Skeletal muscle cell (primary cell): Measurements from ENCODE around the gene LANCL3.
"Not testable (repeated sequence)": the region's sequence is repeated elsewhere in the genome, so short reads cannot be mapped to it uniquely, and the experiment has no call there.

Experiments
- DNase-seq: peaks from one replicate; pipeline ENCODE4 v3.0.0-alpha.2; 2010; ENCODE audit warnings: low read depth
- H3K4me3 ChIP-seq: 2 replicates; pipeline ENCODE4 v1.5.1; 2011; ENCODE audit warnings: low read depth, mild to moderate bottlenecking, control low read depth, low read length, moderate library complexity

Gene LANCL3

GRCh38 chrX:37608156-37608555 lies 36.7 kb downstream of the LANCL3 start:
- H3K4me3 ChIP-seq, result no peak overlapping the region
- no peak for DNase-seq

GRCh38 chrX:37609727-37610126 lies 38.3 kb downstream of the LANCL3 start:
- H3K4me3 ChIP-seq, result no peak overlapping the region
- DNase-seq, result no peak

- DNase-seq, result no peak
- H3K4me3 ChIP-seq, result no peak overlapping the region
Measured at GRCh38 chrX:37613933-37614332, 42.5 kb downstream of the LANCL3 start.

- no peak overlapping the region for H3K4me3 ChIP-seq
- no peak for DNase-seq
Measured at GRCh38 chrX:37627602-37628001, 56.1 kb downstream of the LANCL3 start.

GRCh38 chrX:37638047-37638446 lies 66.6 kb downstream of the LANCL3 start:
- no peak for DNase-seq
- H3K4me3 ChIP-seq, result no peak overlapping the region

GRCh38 chrX:37640142-37640541 lies 68.7 kb downstream of the LANCL3 start:
- no peak overlapping the region for H3K4me3 ChIP-seq
- no peak for DNase-seq

- no peak for DNase-seq
- H3K4me3 ChIP-seq, result no peak overlapping the region
Measured at GRCh38 chrX:37641859-37642258, 70.4 kb downstream of the LANCL3 start.

- no peak overlapping the region for H3K4me3 ChIP-seq
- no peak for DNase-seq
Measured at GRCh38 chrX:37644381-37645305, 73.2 kb downstream of the LANCL3 start.

GRCh38 chrX:37646254-37646653 lies 74.8 kb downstream of the LANCL3 start:
- H3K4me3 ChIP-seq, result no peak overlapping the region
- no peak for DNase-seq

GRCh38 chrX:37650879-37651278 lies 79.4 kb downstream of the LANCL3 start:
- DNase-seq, H3K4me3 ChIP-seq: not testable (repeated sequence)

- no peak for DNase-seq
Measured at GRCh38 chrX:37651921-37652452, 80.5 kb downstream of the LANCL3 start.

GRCh38 chrX:37652589-37653231 lies 81.2 kb downstream of the LANCL3 start:
- no peak for DNase-seq
- no peak overlapping the region for H3K4me3 ChIP-seq

More at GRCh38 chrX:37651921-37652452, 80.5 kb downstream of the LANCL3 start:
- no peak overlapping the region for H3K4me3 ChIP-seq

GRCh38 chrX:37653397-37654085 lies 82.1 kb downstream of the LANCL3 start:
- DNase-seq, result no peak
- no peak overlapping the region for H3K4me3 ChIP-seq

- no peak overlapping the region for H3K4me3 ChIP-seq
- no peak for DNase-seq
Measured at GRCh38 chrX:37658343-37659030, 87.0 kb downstream of the LANCL3 start.

GRCh38 chrX:37659047-37659446 lies 87.6 kb downstream of the LANCL3 start:
- no peak for DNase-seq
- no peak overlapping the region for H3K4me3 ChIP-seq

GRCh38 chrX:37662181-37662580 lies 90.7 kb downstream of the LANCL3 start:
- no peak overlapping the region for H3K4me3 ChIP-seq
- no peak for DNase-seq

- DNase-seq, result no peak
- H3K4me3 ChIP-seq, result no peak overlapping the region
Measured at GRCh38 chrX:37666516-37666915, 95.1 kb downstream of the LANCL3 start.

- DNase-seq, result no peak
Measured at GRCh38 chrX:37667141-37667540, 95.7 kb downstream of the LANCL3 start.

GRCh38 chrX:37672563-37672962 lies 101.1 kb downstream of the LANCL3 start:
- no peak overlapping the region for H3K4me3 ChIP-seq
- DNase-seq, result no peak

More at GRCh38 chrX:37667141-37667540, 95.7 kb downstream of the LANCL3 start:
- no peak overlapping the region for H3K4me3 ChIP-seq
